H1 (cell line): ENCODE measurements around the gene CNTN6. TPM values are rescaled to one million over a fixed set of nuclear protein-coding genes. Genes with fewer than 3 reads are reported as not detected.

ENCODE experiments used
- CTCF ChIA-PET: fragments of 300-600 bp; sonication (Branson Sonifier 250); formaldehyde crosslinking; loops from one replicate; lab custom pipeline; 2021; ENCODE audit not compliant: partially characterized antibody; lab: Charles Lee
- POLR2A ChIA-PET: fragments of 300-600 bp; sonication (Branson Sonifier 250); formaldehyde crosslinking; loops from one replicate; lab custom pipeline; 2021; ENCODE audit warnings: inconsistent platforms; ENCODE audit not compliant: partially characterized antibody; lab: Charles Lee
- DNase-seq, 2 experiments: peaks; one replicate each; pipeline versions ENCODE4 v3.0.0 to v3.0.0-alpha.2; 2010 to 2022; ENCODE audit warnings: low spot score in 2 of 2, low read depth in 1 of 2, mixed read lengths in 1 of 2
- FAIRE-seq: peaks from 2 replicates; lab custom pipeline; 2011; peaks lifted over from hg19 to GRCh38; lab: Jason Lieb, UNC
- H2AFZ ChIP-seq: 2 replicates; pipeline ENCODE4 v1.8.1; 2012; ENCODE audit warnings: low read length, inconsistent platforms
- H2AK5ac ChIP-seq: 2 replicates; pipeline ENCODE4 v1.6.1; 2013; ENCODE audit warnings: low read depth, low read length
- H2BK120ac ChIP-seq: replicated peaks from 2 replicates; pipeline ENCODE3; 2013; ENCODE audit warnings: low read depth, low read length, inconsistent platforms
- H2BK12ac ChIP-seq: 2 replicates; pipeline ENCODE4 v1.6.1; 2013; ENCODE audit warnings: low read depth, low read length
- H2BK15ac ChIP-seq: 2 replicates; pipeline ENCODE4 v1.6.1; 2013; ENCODE audit warnings: low read length
- H2BK20ac ChIP-seq: 2 replicates; pipeline ENCODE4 v1.6.1; 2013; ENCODE audit warnings: low read length
- H2BK5ac ChIP-seq: 2 replicates; pipeline ENCODE4 v1.6.1; 2013; ENCODE audit warnings: low read depth, low read length
- H3K14ac ChIP-seq: 2 replicates; pipeline ENCODE4 v1.6.1; 2013; ENCODE audit warnings: inconsistent platforms; ENCODE audit not compliant: insufficient read length
- H3K18ac ChIP-seq: 2 replicates; pipeline ENCODE4 v1.6.1; 2013; ENCODE audit warnings: low read length; ENCODE audit errors: extremely low read depth
- H3K23ac ChIP-seq: 2 replicates; pipeline ENCODE4 v1.6.1; 2013; ENCODE audit warnings: inconsistent platforms; ENCODE audit not compliant: insufficient read length
- H3K23me2 ChIP-seq: 2 replicates; pipeline ENCODE4 v1.6.1; 2013; ENCODE audit warnings: low read depth, low read length
- H3K27ac ChIP-seq: 2 replicates; pipeline ENCODE4 v1.6.1; 2011; ENCODE audit warnings: low read depth, low read length, inconsistent platforms
- H3K27me3 ChIP-seq, 4 experiments: replicated peaks in 1 of 4; 1 replicate in 1 of 4; 2 replicates in 3 of 4; pipeline versions ENCODE4 v1.6.1 to v1.8.1; 2011 to 2013; ENCODE audit warnings: low read length in 3 of 4, mild to moderate bottlenecking in 3 of 4, inconsistent platforms in 2 of 4, mixed read lengths in 2 of 4, moderate library complexity in 1 of 4; ENCODE audit not compliant: control insufficient read depth in 3 of 4, insufficient read depth in 3 of 4; ENCODE audit errors: extremely low read depth in 1 of 4
- H3K36me3 ChIP-seq, 4 experiments: 2 replicates each; pipeline versions ENCODE4 v1.6.1 to v1.8.1; 2011 to 2013; ENCODE audit warnings: mild to moderate bottlenecking in 4 of 4, low read length in 3 of 4, moderate library complexity in 2 of 4, control low read depth in 1 of 4, inconsistent platforms in 1 of 4; ENCODE audit not compliant: insufficient read depth in 4 of 4, control insufficient read depth in 2 of 4
- H3K4ac ChIP-seq: replicated peaks from 2 replicates; pipeline ENCODE3; 2013; ENCODE audit warnings: low read length, low read depth, mixed read lengths, inconsistent platforms; ENCODE audit not compliant: insufficient read length
- H3K4me1 ChIP-seq, 4 experiments: replicated peaks in 1 of 4; 1 replicate in 1 of 4; 2 replicates in 3 of 4; pipeline versions ENCODE4 v1.6.1 to v1.8.1; 2011 to 2013; ENCODE audit warnings: low read length in 3 of 4, inconsistent platforms in 2 of 4, mixed read lengths in 1 of 4; ENCODE audit not compliant: insufficient read depth in 4 of 4, control insufficient read depth in 3 of 4
- H3K4me2 ChIP-seq, 2 experiments: 2 replicates each; pipeline versions ENCODE4 v1.6.1 to v1.8.1; 2011 to 2013; ENCODE audit warnings: low read depth in 2 of 2, low read length in 2 of 2, control low read depth in 1 of 2, inconsistent platforms in 1 of 2, mild to moderate bottlenecking in 1 of 2; ENCODE audit not compliant: insufficient read depth in 1 of 2
- H3K4me3 ChIP-seq, 4 experiments: fragments of 200-600, 300-600 bp in 1 of 4; sonication (generic), shearing (Covaris generic), sonication (Bioruptor Twin) in 1 of 4; 2 replicates each; pipeline versions ENCODE4 v1.5.1 to v1.8.1; 2011 to 2016; ENCODE audit warnings: low read length in 4 of 4, low read depth in 3 of 4, control low read depth in 2 of 4, inconsistent platforms in 2 of 4, mild to moderate bottlenecking in 2 of 4, mixed read lengths in 1 of 4, moderate library complexity in 1 of 4; ENCODE audit not compliant: insufficient read depth in 2 of 4; ENCODE audit errors: extremely low read depth in 1 of 4
- H3K56ac ChIP-seq: replicated peaks from 2 replicates; pipeline ENCODE3; 2013; ENCODE audit warnings: low read depth, mild to moderate bottlenecking, mixed read lengths, low read length, inconsistent platforms; ENCODE audit not compliant: insufficient read length
- H3K79me1 ChIP-seq: 2 replicates; pipeline ENCODE4 v1.6.1; 2013; ENCODE audit warnings: low read depth, low read length, control low read depth
- H3K79me2 ChIP-seq, 2 experiments: 2 replicates each; pipeline versions ENCODE4 v1.6.1 to v1.8.1; 2012 to 2013; ENCODE audit warnings: low read length in 2 of 2, mild to moderate bottlenecking in 2 of 2, inconsistent platforms in 1 of 2; ENCODE audit not compliant: insufficient read depth in 2 of 2, control insufficient read depth in 1 of 2
- H3K9ac ChIP-seq, 4 experiments: replicated peaks in 1 of 4; 1 replicate in 1 of 4; 2 replicates in 3 of 4; pipeline versions ENCODE4 v1.6.1 to v1.8.1; 2011 to 2013; ENCODE audit warnings: low read depth in 3 of 4, low read length in 3 of 4, control low read depth in 2 of 4, mild to moderate bottlenecking in 2 of 4, moderate library complexity in 2 of 4, inconsistent platforms in 1 of 4; ENCODE audit errors: extremely low read depth in 1 of 4
- H3K9me3 ChIP-seq, 2 experiments: 2 replicates each; pipeline versions ENCODE4 v1.6.1 to v1.8.1; 2012 to 2013; ENCODE audit warnings: mild to moderate bottlenecking in 2 of 2, moderate library complexity in 2 of 2, control low read depth in 1 of 2, inconsistent platforms in 1 of 2, low read depth in 1 of 2, low read length in 1 of 2, mixed read lengths in 1 of 2; ENCODE audit not compliant: insufficient read depth in 2 of 2
- H4K20me1 ChIP-seq, 2 experiments: replicated peaks in 1 of 2; 2 replicates each; pipeline versions ENCODE3 to v1.8.1; 2011 to 2013; ENCODE audit warnings: inconsistent platforms in 2 of 2, low read length in 2 of 2, mild to moderate bottlenecking in 1 of 2; ENCODE audit not compliant: insufficient read depth in 2 of 2, control insufficient read depth in 1 of 2
- H4K5ac ChIP-seq: 2 replicates; pipeline ENCODE4 v1.6.1; 2013; ENCODE audit warnings: low read length, low read depth, mixed read lengths, inconsistent platforms; ENCODE audit not compliant: insufficient read length
- H4K8ac ChIP-seq: 2 replicates; pipeline ENCODE4 v1.8.0; 2013; ENCODE audit warnings: mild to moderate bottlenecking, moderate library complexity, low read length, inconsistent platforms; ENCODE audit not compliant: insufficient read depth; ENCODE audit errors: extremely low read depth
- H4K91ac ChIP-seq: replicated peaks from 2 replicates; pipeline ENCODE3; 2013; ENCODE audit warnings: low read length, mixed read lengths, inconsistent platforms; ENCODE audit not compliant: insufficient read length
- CEBPB ChIP-seq: IDR thresholded peaks from 2 replicates; pipeline ENCODE4 v1.6.1; 2012; ENCODE audit warnings: low read depth, low read length
- EZH2 ChIP-seq: fragments of 200-600 bp; sonication (generic); IDR thresholded peaks from 2 replicates; pipeline ENCODE4 v1.7.1; 2012; ENCODE audit warnings: low read depth, mild to moderate bottlenecking, moderate library complexity, low read length, inconsistent platforms; ENCODE audit not compliant: severe bottlenecking
- JUN ChIP-seq: IDR thresholded peaks from 2 replicates; pipeline ENCODE4 v1.6.1; 2011; ENCODE audit warnings: low read depth, mild to moderate bottlenecking, improper control_type of control experiment, low read length
- KDM5A ChIP-seq: fragments of 200-600 bp; IDR thresholded peaks from 2 replicates; pipeline ENCODE4 v1.7.1; 2012; ENCODE audit warnings: mild to moderate bottlenecking, low read length, inconsistent platforms, mixed read lengths
- POLR2AphosphoS5 ChIP-seq: IDR thresholded peaks from 2 replicates; pipeline ENCODE4 v1.6.1; 2011; ENCODE audit warnings: low read depth, low read length
- SIN3A ChIP-seq, 2 experiments: IDR thresholded peaks in 1 of 2; conservative IDR thresholded peaks in 1 of 2; 2 replicates each; pipeline ENCODE4 v1.6.1; 2011 to 2012; ENCODE audit warnings: low read length in 2 of 2, improper control_type of control experiment in 1 of 2, low read depth in 1 of 2, mild to moderate bottlenecking in 1 of 2
- SP4 ChIP-seq: IDR thresholded peaks from 2 replicates; pipeline ENCODE4 v1.6.1; 2012; ENCODE audit warnings: low read length, inconsistent platforms
- WGBS, 2 experiments: shearing (Covaris generic) in 1 of 2; methylation state at CpG; one replicate each; pipeline versions ENCODE4 v1.1.6 to v1.1.7; 2013 to 2015; ENCODE audit warnings: low lambda C conversion rate in 2 of 2, mixed read lengths in 2 of 2, inconsistent platforms in 1 of 2, low coverage in 1 of 2, missing lambda C conversion rate in 1 of 2; ENCODE audit not compliant: insufficient replicate concordance in 2 of 2, insufficient coverage in 1 of 2, insufficient read length in 1 of 2; ENCODE audit errors: extremely low coverage in 1 of 2, missing lambda C conversion rate in 1 of 2; 5-methylcytosine and 5-hydroxymethylcytosine counted together
- polyA plus RNA-seq, 7 experiments: library from polyadenylated mRNA; depleted of rRNA in 3 of 7; stranded (reverse) in 5 of 7; unstranded in 2 of 7; fragments of >200 nt in 5 of 7; fragments of 200-250 nt in 2 of 7; gene quantifications; 1 replicate in 5 of 7; 2 replicates in 1 of 7; 4 replicates in 1 of 7; pipeline versions ENCODE4 v1.2.1 to v1.2.3, GENCODE V29; 2011 to 2013; ENCODE audit warnings: missing spikeins in 2 of 7, mixed read lengths in 2 of 7
- total RNA-seq: library from RNA; stranded (reverse); fragmentation: NEBNext Ultra II Directional; extraction: Animal tissue kit (Norgen Biotek cat#: 25700); gene quantifications from 2 replicates; pipeline ENCODE4 v1.2.1, GENCODE V29; 2021
- TF ChIP-seq, protein P1 (sequence below): IDR thresholded peaks from 2 replicates; pipeline ENCODE4 v1.6.1; 2012; ENCODE audit warnings: inconsistent platforms

Gene CNTN6
- total and polyA plus RNA-seq, 2 of the 8 experiments (the other 6 are each of a cell fraction or from before 2014, with no cell fraction given) = not detected

DNA sequence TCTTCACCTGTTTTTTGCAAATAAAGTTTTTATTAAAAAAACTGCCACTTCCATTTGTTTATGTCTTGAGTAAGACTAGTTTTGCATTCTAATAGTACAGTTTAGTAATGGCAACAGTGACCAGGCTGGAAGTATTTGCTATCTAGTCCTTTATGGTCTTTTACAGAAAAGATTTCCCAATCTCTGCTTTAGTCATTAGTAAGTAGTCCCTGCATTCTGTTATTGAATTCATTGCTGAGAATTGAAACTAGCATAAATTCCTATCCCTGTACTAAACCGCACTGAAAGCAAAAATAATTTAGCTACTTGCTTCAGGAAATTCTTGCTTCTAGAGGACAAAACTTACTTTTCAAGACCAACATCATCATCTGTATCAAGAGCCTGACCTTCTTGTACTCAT, 46.2 kb downstream of the CNTN6 start:
- no peaks in the 10 kb centered on the region for H3K9me3 ChIP-seq
- ChIA-PET CTCF (interaction anchor here (2.0 kb wide), 1 partner anchor 136 kb away, joined by 6 read pairs; no protein-coding TSS in a partner anchor), POLR2A (no interaction called here)
- FAIRE-seq = no peak
- H4K8ac ChIP-seq = no peak overlapping the region
- no peaks in the 10 kb centered on the region for H3K23me2 ChIP-seq
- no peak overlapping the region for H2BK120ac ChIP-seq
- H2AK5ac ChIP-seq = no peak overlapping the region
- no peak overlapping the region for H3K9ac ChIP-seq
- no peak overlapping the region for H4K91ac ChIP-seq
- H2AFZ ChIP-seq = no peak overlapping the region
- H3K4me3 ChIP-seq = no peak overlapping the region
- no peak overlapping the region for H3K27ac ChIP-seq
- H3K56ac ChIP-seq = no peak overlapping the region
- no peak overlapping the region for H3K4me2 ChIP-seq
- H3K79me2 ChIP-seq = no peaks in the 10 kb centered on the region
- H3K36me3 ChIP-seq = no peaks in the 10 kb centered on the region
- no peaks in the 10 kb centered on the region for H3K27me3 ChIP-seq
- no peak for DNase-seq
- no peaks in the 10 kb centered on the region for H3K4me1 ChIP-seq
- 96% methylated on average over 1 of the region's 1 CpG; no CpG with 5 or more reads in 1 of the 2 experiments for WGBS, 2 experiments
- no peak overlapping the region for H3K18ac ChIP-seq
- no peak overlapping the region for H2BK12ac ChIP-seq
- no peak overlapping the region for H2BK5ac ChIP-seq
- TF ChIP-seq SIN3A (conservative IDR thresholded peaks at IDR 0.05 in 1 of 2, IDR thresholded peaks at IDR 0.05 in 1 of 2; ENCODE audit: low read depth in 1 of 2, low read length in 2 of 2) (no peak), SP4 (no peak), CEBPB (no peak), JUN (no peak), POLR2AphosphoS5 (no peak), KDM5A (no peak), EZH2 (no peak)
- TF ChIP-seq, protein P1, sequence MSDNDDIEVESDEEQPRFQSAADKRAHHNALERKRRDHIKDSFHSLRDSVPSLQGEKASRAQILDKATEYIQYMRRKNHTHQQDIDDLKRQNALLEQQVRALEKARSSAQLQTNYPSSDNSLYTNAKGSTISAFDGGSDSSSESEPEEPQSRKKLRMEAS = no peak
- TF ChIP-seq, all 59 proteins: peak for 0
- Histone ChIP-seq H3K79me1 (no peaks in the 10 kb centered on the region), H3K4ac (no peak overlapping the region), H4K20me1 (no peaks in the 10 kb centered on the region), H4K5ac (no peak overlapping the region), H3K23ac (no peak overlapping the region), H2BK20ac (no peak overlapping the region), H2BK15ac (no peak overlapping the region), H3K14ac (no peak overlapping the region)
